ENCODE measurements around the gene ABCC1. TPM values are rescaled to one million over a fixed set of nuclear protein-coding genes. Genes with fewer than 3 reads are reported as not detected.

The ABCC1 gene
- total and polyA plus RNA-seq, 4 donors, result 8.6 to 15.5 (median 13.4) TPM

GRCh38 chr16:15942931-15943690, 6.3 kb upstream of the ABCC1 start:
- WGBS (ENCODE audit: insufficient coverage), result 87% methylated on average over 5 of the region's 6 CpGs
- Histone ChIP-seq H3K9me3 (ENCODE audit: control insufficient read depth, insufficient read depth, low read length) (no peaks in the 10 kb centered on the region), H3K27me3 (ENCODE audit: control insufficient read depth, insufficient read depth, low read length) (no peaks in the 10 kb centered on the region), H3K4me3 (ENCODE audit: low read depth, low read length) (no peak overlapping the region), H3K27ac (ENCODE audit: low read depth, low read length) (no peak overlapping the region), H3K36me3 (ENCODE audit: control insufficient read depth, insufficient read depth, low read length) (no peaks in the 10 kb centered on the region), H3K4me1 (ENCODE audit: control insufficient read depth, insufficient read depth, low read length) (no peaks in the 10 kb centered on the region)
- DNase-seq (ENCODE audit: low read depth in 4 of 6, low spot score in 6 of 6), result no peak

- Histone ChIP-seq H3K4me1 (ENCODE audit: control insufficient read depth, insufficient read depth, low read length) (peaks cover 13% of the 10 kb centered on the region), H3K27ac (ENCODE audit: low read depth, low read length) (no peak overlapping the region), H3K36me3 (ENCODE audit: control insufficient read depth, insufficient read depth, low read length) (no peaks in the 10 kb centered on the region), H3K4me3 (ENCODE audit: low read depth, low read length) (no peak overlapping the region), H3K27me3 (ENCODE audit: control insufficient read depth, insufficient read depth, low read length) (no peaks in the 10 kb centered on the region), H3K9me3 (ENCODE audit: control insufficient read depth, insufficient read depth, low read length) (no peaks in the 10 kb centered on the region)
- no peak for DNase-seq (ENCODE audit: low read depth in 4 of 6, low spot score in 6 of 6)
- 80% methylated on average over 4 of the region's 10 CpGs for WGBS (ENCODE audit: insufficient coverage)
These were observed 3.0 kb upstream of the ABCC1 start for GRCh38 chr16:15946257-15947044.

- Histone ChIP-seq H3K4me1 (ENCODE audit: control insufficient read depth, insufficient read depth, low read length) (peaks cover 22% of the 10 kb centered on the region), H3K4me3 (ENCODE audit: low read depth, low read length) (no peak overlapping the region), H3K36me3 (ENCODE audit: control insufficient read depth, insufficient read depth, low read length) (no peaks in the 10 kb centered on the region), H3K27ac (ENCODE audit: low read depth, low read length) (no peak overlapping the region), H3K27me3 (ENCODE audit: control insufficient read depth, insufficient read depth, low read length) (no peaks in the 10 kb centered on the region), H3K9me3 (ENCODE audit: control insufficient read depth, insufficient read depth, low read length) (no peaks in the 10 kb centered on the region)
- no peak for DNase-seq (ENCODE audit: low read depth in 4 of 6, low spot score in 6 of 6)
- WGBS (ENCODE audit: insufficient coverage), result 100% methylated on average over 1 of the region's 4 CpGs
These were observed 1.4 kb upstream of the ABCC1 start for GRCh38 chr16:15947983-15948509.

DNA sequence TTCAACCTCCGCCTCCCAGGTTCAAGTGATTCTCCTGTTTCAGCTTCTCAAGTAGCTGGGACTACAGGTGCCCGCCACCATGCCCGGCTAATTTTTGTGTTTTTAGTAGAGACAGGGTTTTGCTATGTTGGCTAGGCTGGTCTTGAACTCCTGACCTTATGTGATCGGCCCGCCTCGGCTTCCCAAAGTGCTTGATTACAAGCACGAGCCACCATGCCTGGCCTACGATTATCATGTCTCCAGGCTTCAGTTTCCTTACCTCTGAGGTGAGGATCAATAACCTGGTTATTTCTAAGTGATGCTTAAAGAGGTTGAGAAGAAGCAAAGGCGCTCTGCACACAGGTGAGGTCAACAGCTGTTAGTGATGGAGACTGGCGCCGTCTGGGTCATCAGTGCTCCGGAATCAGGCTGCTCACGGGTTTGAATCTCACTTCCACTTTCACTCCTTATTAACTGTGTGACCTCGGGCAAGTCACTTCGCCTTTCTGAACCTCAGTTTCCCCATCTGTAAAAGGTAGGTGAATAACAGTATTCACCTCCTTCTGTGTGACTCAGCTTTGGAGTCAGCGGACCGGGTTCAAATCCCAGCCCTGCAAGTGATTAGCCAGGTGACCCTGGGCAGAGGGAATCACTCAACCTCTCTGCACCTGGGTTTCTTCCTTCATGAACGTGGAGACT, 745 bp upstream of the ABCC1 start:
- DNase-seq (ENCODE audit: low read depth in 4 of 6, low spot score in 6 of 6), result no peak
- Histone ChIP-seq H3K9me3 (ENCODE audit: control insufficient read depth, insufficient read depth, low read length) (no peaks in the 10 kb centered on the region), H3K36me3 (ENCODE audit: control insufficient read depth, insufficient read depth, low read length) (no peaks in the 10 kb centered on the region), H3K4me3 (ENCODE audit: low read depth, low read length) (peak overlapping the region; percentile 52), H3K27ac (ENCODE audit: low read depth, low read length) (no peak overlapping the region), H3K27me3 (ENCODE audit: control insufficient read depth, insufficient read depth, low read length) (no peaks in the 10 kb centered on the region), H3K4me1 (ENCODE audit: control insufficient read depth, insufficient read depth, low read length) (peaks cover 22% of the 10 kb centered on the region)
- 76% methylated on average over 7 of the region's 18 CpGs for WGBS (ENCODE audit: insufficient coverage)

GRCh38 chr16:15950161-15950854, 892 bp downstream of the ABCC1 start:
- no peaks in the 10 kb centered on the region for H3K27me3 ChIP-seq (ENCODE audit: control insufficient read depth, insufficient read depth, low read length)
- H3K36me3 ChIP-seq (ENCODE audit: control insufficient read depth, insufficient read depth, low read length), result no peaks in the 10 kb centered on the region
- no peaks in the 10 kb centered on the region for H3K9me3 ChIP-seq (ENCODE audit: control insufficient read depth, insufficient read depth, low read length)
- H3K4me1 ChIP-seq (ENCODE audit: control insufficient read depth, insufficient read depth, low read length), result peaks cover 25% of the 10 kb centered on the region
- peak overlapping the region; percentile 40 for H3K4me3 ChIP-seq (ENCODE audit: low read depth, low read length)
- 0% methylated on average over 11 of the region's 18 CpGs for WGBS (ENCODE audit: insufficient coverage)
- peak in 2 of 6 donors; percentile 59 to 71 for DNase-seq (ENCODE audit: low read depth in 4 of 6, low spot score in 6 of 6)
- no peak overlapping the region for H3K27ac ChIP-seq (ENCODE audit: low read depth, low read length)

DNA sequence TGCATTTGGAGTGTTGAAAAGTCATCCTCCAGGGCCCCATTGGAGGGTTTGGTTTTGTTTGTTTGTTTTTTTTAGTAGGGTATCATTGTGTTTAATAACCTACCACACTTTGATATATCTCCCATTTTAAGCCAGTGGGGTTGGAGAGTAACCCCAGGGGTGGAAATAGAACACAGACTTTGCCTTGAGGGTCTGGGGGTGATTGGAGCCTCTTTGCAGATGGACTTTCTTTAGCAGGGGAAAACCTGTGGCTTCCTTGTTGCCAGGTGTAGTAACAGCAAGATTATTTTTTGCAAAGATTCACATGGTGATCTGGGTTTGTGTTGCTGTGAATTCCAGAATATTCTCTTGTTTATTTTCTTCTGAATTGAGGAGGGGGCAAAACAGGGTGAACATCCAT, 1.5 kb downstream of the ABCC1 start:
- no peaks in the 10 kb centered on the region for H3K9me3 ChIP-seq (ENCODE audit: control insufficient read depth, insufficient read depth, low read length)
- no peak overlapping the region for H3K27ac ChIP-seq (ENCODE audit: low read depth, low read length)
- H3K36me3 ChIP-seq (ENCODE audit: control insufficient read depth, insufficient read depth, low read length), result no peaks in the 10 kb centered on the region
- H3K27me3 ChIP-seq (ENCODE audit: control insufficient read depth, insufficient read depth, low read length), result no peaks in the 10 kb centered on the region
- peak overlapping the region; percentile 40 for H3K4me3 ChIP-seq (ENCODE audit: low read depth, low read length)
- no peak for DNase-seq (ENCODE audit: low read depth in 4 of 6, low spot score in 6 of 6)
- H3K4me1 ChIP-seq (ENCODE audit: control insufficient read depth, insufficient read depth, low read length), result peaks cover 25% of the 10 kb centered on the region

- no peaks in the 10 kb centered on the region for H3K27me3 ChIP-seq (ENCODE audit: control insufficient read depth, insufficient read depth, low read length)
- H3K27ac ChIP-seq (ENCODE audit: low read depth, low read length), result no peak overlapping the region
- DNase-seq (ENCODE audit: low read depth in 4 of 6, low spot score in 6 of 6), result no peak
- WGBS (ENCODE audit: insufficient coverage), result 92% methylated on average over 6 of the region's 8 CpGs
- no peaks in the 10 kb centered on the region for H3K9me3 ChIP-seq (ENCODE audit: control insufficient read depth, insufficient read depth, low read length)
- peaks cover 25% of the 10 kb centered on the region for H3K4me1 ChIP-seq (ENCODE audit: control insufficient read depth, insufficient read depth, low read length)
- no peak overlapping the region for H3K4me3 ChIP-seq (ENCODE audit: low read depth, low read length)
- no peaks in the 10 kb centered on the region for H3K36me3 ChIP-seq (ENCODE audit: control insufficient read depth, insufficient read depth, low read length)
These were observed 2.4 kb downstream of the ABCC1 start for GRCh38 chr16:15951852-15952251.

DNA sequence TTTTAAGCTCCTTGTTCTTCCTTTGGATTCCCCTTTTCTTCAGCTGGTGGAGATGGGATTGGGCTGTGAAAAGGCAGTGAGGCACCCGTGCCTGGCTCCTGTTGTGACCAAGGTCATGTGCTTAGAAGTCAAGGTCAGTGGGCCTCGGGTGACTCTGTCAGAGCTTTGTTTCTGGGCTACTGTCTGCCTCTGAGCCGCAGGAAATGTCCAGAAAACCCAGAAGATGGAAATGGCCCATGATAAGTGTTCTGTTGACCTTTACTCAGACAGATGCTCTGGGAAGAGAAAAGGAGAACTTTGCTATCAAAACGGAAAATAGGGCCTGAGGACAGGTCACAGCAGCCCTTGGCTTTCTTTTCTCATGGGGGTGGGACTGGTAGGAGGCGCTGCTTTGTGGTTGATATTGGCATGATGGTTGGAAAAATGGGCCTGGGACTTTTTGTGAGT, 2.9 kb downstream of the ABCC1 start:
- DNase-seq (ENCODE audit: low read depth in 4 of 6, low spot score in 6 of 6), result no peak
- Histone ChIP-seq H3K36me3 (ENCODE audit: control insufficient read depth, insufficient read depth, low read length) (no peaks in the 10 kb centered on the region), H3K4me1 (ENCODE audit: control insufficient read depth, insufficient read depth, low read length) (peaks cover 25% of the 10 kb centered on the region), H3K27ac (ENCODE audit: low read depth, low read length) (no peak overlapping the region), H3K9me3 (ENCODE audit: control insufficient read depth, insufficient read depth, low read length) (no peaks in the 10 kb centered on the region), H3K27me3 (ENCODE audit: control insufficient read depth, insufficient read depth, low read length) (no peaks in the 10 kb centered on the region), H3K4me3 (ENCODE audit: low read depth, low read length) (no peak overlapping the region)
- 48% methylated on average over 5 of the region's 5 CpGs for WGBS (ENCODE audit: insufficient coverage)

GRCh38 chr16:15953477-15953876, 4.1 kb downstream of the ABCC1 start:
- no peaks in the 10 kb centered on the region for H3K36me3 ChIP-seq (ENCODE audit: control insufficient read depth, insufficient read depth, low read length)
- no peak for DNase-seq (ENCODE audit: low read depth in 4 of 6, low spot score in 6 of 6)
- no peak overlapping the region for H3K27ac ChIP-seq (ENCODE audit: low read depth, low read length)
- H3K4me3 ChIP-seq (ENCODE audit: low read depth, low read length), result no peak overlapping the region
- 97% methylated on average over 8 of the region's 8 CpGs for WGBS (ENCODE audit: insufficient coverage)
- no peaks in the 10 kb centered on the region for H3K27me3 ChIP-seq (ENCODE audit: control insufficient read depth, insufficient read depth, low read length)
- H3K4me1 ChIP-seq (ENCODE audit: control insufficient read depth, insufficient read depth, low read length), result peaks cover 29% of the 10 kb centered on the region
- no peaks in the 10 kb centered on the region for H3K9me3 ChIP-seq (ENCODE audit: control insufficient read depth, insufficient read depth, low read length)

All from spinal cord (tissue), 10 donors.